ENCODE measurements around the gene VGLL1. TPM values are rescaled to one million over a fixed set of nuclear protein-coding genes. Genes with fewer than 3 reads are reported as not detected.

Gene VGLL1
- not detected in 2 replicates for total RNA-seq

GRCh38 chrX:136531951-136532350, at the start of gene VGLL1:
Gene VGLL1, plus strand, starts transcription at chrX:136532215. Its CDS starts 3,806 bp downstream, at chrX:136536021.

GRCh38 chrX:136487647-136488046, 44.4 kb upstream of the VGLL1 start, which contains the start of gene BRS3:
Gene BRS3, plus strand, starts transcription at chrX:136487947. Its CDS starts 168 bp downstream, at chrX:136488115.

GRCh38 chrX:136497556-136498052, 34.4 kb upstream of the VGLL1 start, which contains the start of gene HTATSF1:
Gene HTATSF1, plus strand, starts transcription at chrX:136497592. Its CDS starts 93 bp downstream, at chrX:136497685.

Other genes with a start within 250 kb of the VGLL1 start
- gene ADGRG4, start 231.3 kb upstream of the VGLL1 start, total RNA-seq = not detected in 2 replicates
- gene BRS3, start 44.3 kb upstream of the VGLL1 start, total RNA-seq = not detected in 2 replicates
- gene HTATSF1, start 34.6 kb upstream of the VGLL1 start, total RNA-seq = 28.4 and 37.1 TPM in 2 replicates
- gene CD40LG, start 115.9 kb downstream of the VGLL1 start, total RNA-seq = not detected in 2 replicates
- 4.2 and 5.1 TPM in 2 replicates for gene ARHGEF6, start 248.7 kb downstream of the VGLL1 start, total RNA-seq

All from cardiac ventricle fibroblast (primary cell).